ENCODE results near the gene CGB5.
A peak's percentile ranks its signal among the peaks of the same experiment; 100 is the strongest.
"Not testable (repeated sequence)": the region's sequence is repeated elsewhere in the genome, so short reads cannot be mapped to it uniquely, and the experiment has no call there.

CGB5 gene

GRCh38 chr19:49043548-49043947 is at the start of gene CGB5:
TSS of gene CGB5 (plus strand) at chr19:49043848. CDS start at chr19:49044210, 362 bp downstream.
- not testable (repeated sequence) for DNase-seq

DNA sequence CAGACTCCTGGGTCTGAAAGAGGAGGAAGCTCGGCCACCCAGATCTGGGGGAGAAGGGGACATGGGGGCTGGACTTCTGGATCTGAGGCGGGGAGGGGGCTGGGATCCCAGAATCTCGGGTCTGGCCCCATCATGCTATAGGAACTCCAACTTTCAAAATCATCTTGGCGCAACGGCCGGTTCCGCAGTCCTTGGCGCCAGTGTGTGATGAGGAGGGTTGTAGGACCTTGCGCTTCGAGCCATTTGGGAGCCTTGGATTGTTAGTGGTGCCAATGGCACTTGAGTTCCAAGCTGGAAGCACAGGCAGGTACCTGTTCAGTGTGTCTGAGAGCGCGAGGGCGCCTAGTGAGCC is 49.6 kb upstream of the CGB5 start:
- DNase-seq = no peak

DNA sequence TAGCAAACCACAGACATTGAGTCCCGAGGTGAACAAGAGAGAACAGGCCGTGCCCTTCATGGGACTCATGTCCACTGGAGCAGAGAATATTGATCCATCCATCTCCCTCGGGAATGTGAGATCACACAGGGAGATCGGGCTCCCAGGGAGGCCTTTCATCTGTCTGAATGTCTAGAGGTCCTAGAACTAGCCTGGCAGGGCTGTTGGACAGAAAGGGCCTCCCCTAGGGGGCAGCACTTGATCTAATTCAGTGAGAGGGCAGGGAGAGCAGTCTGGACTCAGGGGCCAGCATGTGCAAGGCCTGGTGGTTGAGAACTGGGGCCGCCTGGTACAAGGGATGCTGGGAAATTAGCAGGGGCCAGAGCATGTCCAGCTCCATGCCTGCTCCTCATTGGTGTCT is 45.7 kb upstream of the CGB5 start:
- peak; percentile 76 for DNase-seq

DNA sequence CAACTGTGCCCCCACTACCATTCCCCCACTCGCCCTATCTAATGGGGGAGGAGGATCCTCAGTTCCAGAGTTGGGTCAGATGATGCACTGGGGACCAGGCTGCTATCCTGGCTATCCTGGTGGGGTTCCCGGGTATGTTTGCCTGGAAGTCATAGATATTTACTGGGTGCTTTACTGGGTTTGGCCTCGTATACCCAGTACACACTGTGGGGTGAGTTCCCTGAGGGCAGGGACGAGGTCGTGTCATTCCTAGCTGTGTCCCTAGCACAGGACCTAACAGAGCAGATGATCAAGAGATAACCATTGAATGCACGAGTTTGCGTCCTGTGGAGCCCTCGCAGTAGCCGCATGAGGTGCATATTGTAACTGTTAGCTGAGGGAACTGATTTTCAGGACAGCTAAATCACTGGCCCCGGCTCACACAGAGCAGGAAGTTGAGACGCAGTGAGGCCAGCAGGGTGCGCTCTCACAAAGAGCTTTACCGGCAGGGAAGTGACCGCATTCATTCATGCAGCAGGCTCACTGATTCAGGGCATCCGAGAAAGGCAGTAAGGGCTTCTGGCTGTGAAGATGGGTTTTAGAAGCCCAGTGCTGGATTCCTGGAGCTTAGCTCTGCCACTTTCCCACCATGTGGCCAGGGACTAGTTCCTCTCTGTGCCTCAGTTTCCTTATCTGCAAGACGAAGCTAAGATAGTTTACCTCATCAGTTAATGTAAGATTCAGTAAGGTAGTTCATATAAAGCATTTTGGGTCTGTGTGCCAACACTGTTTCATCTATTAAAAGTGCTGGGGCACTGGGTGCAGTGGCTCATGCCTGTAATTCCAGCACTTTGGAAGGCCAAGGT is 43.9 kb upstream of the CGB5 start:
- peak; percentile 77 for DNase-seq

- no peak for DNase-seq
Observed at GRCh38 chr19:49004133-49004532, 39.5 kb upstream of the CGB5 start.

- DNase-seq = no peak
Observed at GRCh38 chr19:49004964-49005614, 38.6 kb upstream of the CGB5 start.

DNA sequence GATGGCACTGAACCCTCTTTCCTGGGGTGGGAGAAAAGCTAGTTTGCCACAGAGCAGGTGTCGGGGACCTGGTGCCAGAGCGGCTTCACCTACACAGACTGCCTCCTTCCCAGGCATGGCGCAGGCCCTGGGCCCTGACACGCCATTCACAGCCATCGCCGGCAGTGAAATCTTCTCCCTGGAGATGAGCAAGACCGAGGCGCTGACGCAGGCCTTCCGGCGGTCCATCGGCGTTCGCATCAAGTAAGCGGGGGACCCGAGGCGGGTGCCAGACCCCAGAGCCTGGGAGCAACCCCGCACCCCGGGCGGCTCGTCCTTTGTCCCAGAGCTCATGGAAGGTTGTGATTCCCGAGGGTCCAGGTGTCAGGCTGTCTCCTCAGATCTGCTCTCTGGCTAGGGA is 36.7 kb upstream of the CGB5 start:
- DNase-seq = no peak

- DNase-seq = no peak
Observed at GRCh38 chr19:49009828-49010227, 33.8 kb upstream of the CGB5 start.

- no peak for DNase-seq
Observed at GRCh38 chr19:49010453-49010852, 33.2 kb upstream of the CGB5 start.

GRCh38 chr19:49011194-49011593 is 32.5 kb upstream of the CGB5 start:
- no peak for DNase-seq

- DNase-seq = no peak
Observed at GRCh38 chr19:49014123-49014869, 29.4 kb upstream of the CGB5 start.

DNA sequence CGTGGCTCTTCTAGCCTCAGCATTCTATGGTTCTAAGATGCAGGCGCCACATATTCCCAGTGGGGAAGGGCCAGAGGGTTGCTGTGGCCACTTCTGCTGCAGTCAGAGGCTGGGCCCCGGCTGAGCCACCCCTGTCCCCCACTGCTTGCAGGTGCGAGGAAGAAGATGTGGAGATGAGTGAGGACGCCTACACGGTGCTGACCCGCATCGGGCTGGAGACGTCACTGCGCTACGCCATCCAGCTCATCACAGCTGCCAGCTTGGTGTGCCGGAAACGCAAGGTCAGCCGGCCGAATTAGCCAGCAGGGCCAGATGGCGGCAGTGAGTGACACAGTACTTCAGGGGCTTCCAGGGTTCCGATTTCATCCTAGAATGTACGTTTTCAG is 28.8 kb upstream of the CGB5 start:
- no peak for DNase-seq

- no peak for DNase-seq
Observed at GRCh38 chr19:49016067-49016839, 27.4 kb upstream of the CGB5 start.

GRCh38 chr19:49017041-49017665 is 26.5 kb upstream of the CGB5 start, which contains the start of gene LHB:
TSS of gene LHB (minus strand) at chr19:49017091. CDS start at chr19:49017081, 10 bp downstream.
- no peak for DNase-seq

- DNase-seq = peak; percentile 71
Observed at GRCh38 chr19:49017666-49018351, 25.8 kb upstream of the CGB5 start.

DNA sequence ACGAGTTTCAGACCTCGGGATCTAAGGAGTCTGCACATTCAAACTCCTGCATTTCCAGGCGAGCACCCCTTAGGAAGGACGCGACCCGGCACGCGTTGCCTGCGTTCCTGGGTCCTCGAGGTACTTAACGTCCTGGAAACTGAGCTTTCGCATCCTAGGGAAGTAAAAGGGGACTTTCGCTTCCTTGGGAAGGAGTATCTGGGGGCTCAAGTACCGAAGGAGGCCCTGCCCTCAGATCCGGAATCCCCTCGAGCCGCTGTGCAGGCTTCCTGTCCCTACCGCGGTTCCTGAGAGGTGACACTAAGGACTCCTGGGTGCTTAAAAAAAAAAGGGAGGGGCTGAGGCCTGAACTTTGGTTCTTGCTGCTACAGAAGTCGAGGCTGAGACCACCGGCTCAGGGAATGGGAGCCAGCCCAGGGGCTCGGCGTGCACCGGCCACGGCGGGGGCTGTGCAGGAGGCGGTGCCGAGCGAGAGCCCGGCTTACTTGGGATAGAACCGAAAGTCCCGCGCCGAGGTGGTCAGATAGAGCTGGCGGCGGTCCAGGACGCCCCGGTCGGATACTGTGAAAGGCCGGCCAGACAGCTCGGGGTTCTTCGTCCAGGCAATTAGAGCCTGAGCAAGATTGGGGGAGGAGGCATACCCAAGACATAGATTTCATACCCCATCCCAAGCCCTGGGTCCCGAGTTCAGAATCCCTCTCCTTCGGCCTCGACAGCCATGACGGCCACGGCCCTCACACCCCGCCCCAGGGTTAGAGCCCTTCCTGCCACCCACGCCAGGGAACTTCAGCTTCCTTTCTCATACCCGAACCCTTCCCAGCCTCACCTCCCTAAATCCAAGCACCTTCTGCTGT is 25.0 kb upstream of the CGB5 start:
- peak; percentile 38 for DNase-seq

GRCh38 chr19:49019242-49019932 is 24.3 kb upstream of the CGB5 start:
- peak; percentile 77 for DNase-seq

GRCh38 chr19:49020342-49020741 is 23.3 kb upstream of the CGB5 start:
- DNase-seq = peak; percentile 22

GRCh38 chr19:49020931-49021895 is 22.4 kb upstream of the CGB5 start:
- DNase-seq = no peak

Measured in stimulated activated CD4-positive, alpha-beta T cell treated with anti-CD3 and anti-CD28 coated beads, Interleukin-15, amount 100 ng/mL, for 24 hours (primary cell).